ENCODE measurements around the gene DNASE1L3.
"Not testable (repeated sequence)": the region's sequence is repeated elsewhere in the genome, so short reads cannot be mapped to it uniquely, and the experiment has no call there.

Gene DNASE1L3

DNA sequence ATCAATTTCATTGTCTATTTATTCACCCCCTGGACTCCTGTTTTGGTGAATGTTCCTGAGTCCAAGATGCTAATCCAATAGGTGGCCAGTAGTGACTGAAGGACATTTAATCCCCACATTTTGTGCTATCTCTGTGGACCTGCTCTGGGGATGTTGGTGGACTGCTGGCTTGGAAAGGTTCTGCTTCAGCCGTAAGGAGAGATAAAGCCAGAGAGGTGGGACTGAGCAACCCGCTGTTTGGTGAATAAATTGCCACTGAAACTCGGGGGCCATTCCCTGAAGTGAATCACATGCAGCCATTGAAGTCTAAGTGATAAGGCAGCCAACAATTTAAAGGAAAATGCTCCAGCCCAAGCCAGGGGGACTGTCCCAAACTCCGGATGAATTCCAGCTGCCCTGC is 25.2 kb upstream of the DNASE1L3 start:
- Histone ChIP-seq H3K9me3 (ENCODE audit: control insufficient read depth in 2 of 2, low read length in 2 of 2) (no peaks in the 10 kb centered on the region), H3K36me3 (ENCODE audit: control insufficient read depth in 2 of 2, insufficient read depth in 2 of 2, low read length in 2 of 2) (no peaks in the 10 kb centered on the region), H3K4me3 (ENCODE audit: low read length in 2 of 2) (no peak overlapping the region), H3K4me1 (ENCODE audit: control insufficient read depth in 2 of 2, insufficient read depth in 2 of 2, low read length in 2 of 2) (peaks cover 12 to 15% of the 10 kb centered on the region in 2 donors), H3K27ac (ENCODE audit: low read depth in 2 of 2, low read length in 2 of 2) (no peak overlapping the region), H3K27me3 (ENCODE audit: control insufficient read depth in 2 of 2, insufficient read depth in 2 of 2, low read length in 2 of 2) (no peaks in the 10 kb centered on the region), H3K9ac (ENCODE audit: low read depth in 1 of 2, low read length in 2 of 2) (no peak overlapping the region)

- no peak overlapping the region for H3K27ac ChIP-seq (ENCODE audit: low read depth in 2 of 2, low read length in 2 of 2)
- peaks cover 12 to 15% of the 10 kb centered on the region in 2 donors for H3K4me1 ChIP-seq (ENCODE audit: control insufficient read depth in 2 of 2, insufficient read depth in 2 of 2, low read length in 2 of 2)
- no peak overlapping the region for H3K9ac ChIP-seq (ENCODE audit: low read depth in 1 of 2, low read length in 2 of 2)
- no peaks in the 10 kb centered on the region for H3K27me3 ChIP-seq (ENCODE audit: control insufficient read depth in 2 of 2, insufficient read depth in 2 of 2, low read length in 2 of 2)
- H3K4me3 ChIP-seq (ENCODE audit: low read length in 2 of 2): no peak overlapping the region
- H3K36me3 ChIP-seq (ENCODE audit: control insufficient read depth in 2 of 2, insufficient read depth in 2 of 2, low read length in 2 of 2): no peaks in the 10 kb centered on the region
- H3K9me3 ChIP-seq (ENCODE audit: control insufficient read depth in 2 of 2, low read length in 2 of 2): no peaks in the 10 kb centered on the region
Observed at GRCh38 chr3:58234516-58234931, 23.8 kb upstream of the DNASE1L3 start.

DNA sequence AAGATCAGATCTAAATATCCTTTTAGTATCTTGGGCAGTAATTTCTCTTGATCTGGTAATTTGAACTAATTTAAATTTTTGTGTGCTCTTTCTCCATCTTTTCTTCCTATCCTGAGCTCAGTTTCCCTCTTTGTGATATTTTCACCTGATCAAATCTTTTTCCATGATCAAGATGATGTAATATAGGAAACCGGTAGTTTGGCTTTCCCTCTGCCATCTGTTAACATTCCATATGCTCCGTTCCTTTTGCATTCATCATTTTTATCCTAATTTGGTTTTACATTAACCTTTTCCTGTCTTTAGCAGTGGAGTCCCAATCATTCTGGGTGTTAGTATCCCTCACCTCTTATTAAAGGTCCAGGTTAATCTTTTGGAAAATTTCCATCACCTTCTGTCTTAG is 20.9 kb upstream of the DNASE1L3 start:
- Histone ChIP-seq H3K9me3 (ENCODE audit: control insufficient read depth in 2 of 2, low read length in 2 of 2) (no peaks in the 10 kb centered on the region), H3K27ac (ENCODE audit: low read depth in 2 of 2, low read length in 2 of 2) (no peak overlapping the region)

GRCh38 chr3:58230876-58231552 is 20.2 kb upstream of the DNASE1L3 start:
- no peaks in the 10 kb centered on the region for H3K4me1 ChIP-seq (ENCODE audit: control insufficient read depth in 2 of 2, insufficient read depth in 2 of 2, low read length in 2 of 2)
- no peak overlapping the region for H3K27ac ChIP-seq (ENCODE audit: low read depth in 2 of 2, low read length in 2 of 2)
- H3K36me3 ChIP-seq (ENCODE audit: control insufficient read depth in 2 of 2, insufficient read depth in 2 of 2, low read length in 2 of 2): no peaks in the 10 kb centered on the region
- no peaks in the 10 kb centered on the region for H3K27me3 ChIP-seq (ENCODE audit: control insufficient read depth in 2 of 2, insufficient read depth in 2 of 2, low read length in 2 of 2)
- H3K9ac ChIP-seq (ENCODE audit: low read depth in 1 of 2, low read length in 2 of 2): no peak overlapping the region
- no peak overlapping the region for H3K4me3 ChIP-seq (ENCODE audit: low read length in 2 of 2)
- no peaks in the 10 kb centered on the region for H3K9me3 ChIP-seq (ENCODE audit: control insufficient read depth in 2 of 2, low read length in 2 of 2)

More for the DNA sequence above, 20.9 kb upstream of the DNASE1L3 start:
- no peak overlapping the region for H3K4me3 ChIP-seq (ENCODE audit: low read length in 2 of 2)
- no peaks in the 10 kb centered on the region for H3K27me3 ChIP-seq (ENCODE audit: control insufficient read depth in 2 of 2, insufficient read depth in 2 of 2, low read length in 2 of 2)
- H3K36me3 ChIP-seq (ENCODE audit: control insufficient read depth in 2 of 2, insufficient read depth in 2 of 2, low read length in 2 of 2): no peaks in the 10 kb centered on the region
- H3K9ac ChIP-seq (ENCODE audit: low read depth in 1 of 2, low read length in 2 of 2): no peak overlapping the region
- peaks cover 0 to 3% of the 10 kb centered on the region in 2 donors for H3K4me1 ChIP-seq (ENCODE audit: control insufficient read depth in 2 of 2, insufficient read depth in 2 of 2, low read length in 2 of 2)

DNA sequence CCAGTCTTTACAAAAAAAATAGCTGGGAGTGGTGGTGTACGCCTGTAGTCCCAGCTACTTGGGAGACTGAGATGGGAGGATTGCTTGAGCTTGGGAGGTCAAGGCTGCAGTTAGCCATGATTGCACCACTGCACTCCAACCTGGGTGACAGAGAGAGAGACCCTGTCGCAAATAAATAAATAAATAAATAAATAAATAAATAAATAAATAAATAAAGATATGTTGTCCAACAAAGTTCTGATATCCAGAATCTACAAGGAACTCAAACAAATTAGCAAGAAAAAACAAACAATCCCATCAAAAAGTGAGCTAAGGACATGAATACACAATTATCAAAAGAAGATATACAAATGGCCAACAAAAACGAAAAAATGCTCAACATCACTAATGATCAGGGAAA is 17.2 kb upstream of the DNASE1L3 start:
- not testable (repeated sequence) for H3K27ac ChIP-seq (ENCODE audit: low read depth in 2 of 2, low read length in 2 of 2); H3K4me3 ChIP-seq (ENCODE audit: low read length in 2 of 2); H3K9ac ChIP-seq (ENCODE audit: low read depth in 1 of 2, low read length in 2 of 2); H3K27me3 ChIP-seq (ENCODE audit: control insufficient read depth in 2 of 2, insufficient read depth in 2 of 2, low read length in 2 of 2); H3K4me1 ChIP-seq (ENCODE audit: control insufficient read depth in 2 of 2, insufficient read depth in 2 of 2, low read length in 2 of 2); H3K9me3 ChIP-seq (ENCODE audit: control insufficient read depth in 2 of 2, low read length in 2 of 2); H3K36me3 ChIP-seq (ENCODE audit: control insufficient read depth in 2 of 2, insufficient read depth in 2 of 2, low read length in 2 of 2)

DNA sequence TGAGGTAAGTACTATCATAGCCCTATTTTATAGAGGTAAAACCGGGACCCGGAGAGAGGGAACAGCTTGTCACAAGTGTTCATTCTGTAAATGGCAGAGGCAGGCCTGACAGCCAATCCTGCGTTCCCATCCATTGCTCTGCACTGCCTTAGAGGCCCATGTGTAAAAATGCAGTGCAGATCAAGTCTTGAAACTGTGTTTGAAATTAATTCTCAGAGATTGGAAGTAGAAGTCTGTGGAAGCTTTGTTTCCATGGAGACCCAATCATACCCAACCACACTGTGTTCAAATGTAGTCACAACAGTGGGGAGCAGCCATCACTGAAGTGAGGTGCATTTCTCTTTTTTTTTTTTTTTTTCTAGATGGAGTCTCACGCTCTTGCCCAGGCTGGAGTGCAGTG is 13.1 kb upstream of the DNASE1L3 start:
- H3K27ac ChIP-seq (ENCODE audit: low read depth in 2 of 2, low read length in 2 of 2): no peak overlapping the region
- H3K4me1 ChIP-seq (ENCODE audit: control insufficient read depth in 2 of 2, insufficient read depth in 2 of 2, low read length in 2 of 2): no peaks in the 10 kb centered on the region
- H3K9me3 ChIP-seq (ENCODE audit: control insufficient read depth in 2 of 2, low read length in 2 of 2): no peaks in the 10 kb centered on the region
- H3K4me3 ChIP-seq (ENCODE audit: low read length in 2 of 2): no peak overlapping the region
- no peaks in the 10 kb centered on the region for H3K27me3 ChIP-seq (ENCODE audit: control insufficient read depth in 2 of 2, insufficient read depth in 2 of 2, low read length in 2 of 2)
- no peaks in the 10 kb centered on the region for H3K36me3 ChIP-seq (ENCODE audit: control insufficient read depth in 2 of 2, insufficient read depth in 2 of 2, low read length in 2 of 2)
- no peak overlapping the region for H3K9ac ChIP-seq (ENCODE audit: low read depth in 1 of 2, low read length in 2 of 2)

GRCh38 chr3:58222161-58222724 is 11.5 kb upstream of the DNASE1L3 start:
- H3K27ac ChIP-seq (ENCODE audit: low read depth in 2 of 2, low read length in 2 of 2): no peak overlapping the region
- no peak overlapping the region for H3K4me3 ChIP-seq (ENCODE audit: low read length in 2 of 2)
- H3K4me1 ChIP-seq (ENCODE audit: control insufficient read depth in 2 of 2, insufficient read depth in 2 of 2, low read length in 2 of 2): peaks cover 0 to 3% of the 10 kb centered on the region in 2 donors
- H3K36me3 ChIP-seq (ENCODE audit: control insufficient read depth in 2 of 2, insufficient read depth in 2 of 2, low read length in 2 of 2): no peaks in the 10 kb centered on the region
- H3K27me3 ChIP-seq (ENCODE audit: control insufficient read depth in 2 of 2, insufficient read depth in 2 of 2, low read length in 2 of 2): no peaks in the 10 kb centered on the region
- H3K9me3 ChIP-seq (ENCODE audit: control insufficient read depth in 2 of 2, low read length in 2 of 2): no peaks in the 10 kb centered on the region
- no peak overlapping the region for H3K9ac ChIP-seq (ENCODE audit: low read depth in 1 of 2, low read length in 2 of 2)

DNA sequence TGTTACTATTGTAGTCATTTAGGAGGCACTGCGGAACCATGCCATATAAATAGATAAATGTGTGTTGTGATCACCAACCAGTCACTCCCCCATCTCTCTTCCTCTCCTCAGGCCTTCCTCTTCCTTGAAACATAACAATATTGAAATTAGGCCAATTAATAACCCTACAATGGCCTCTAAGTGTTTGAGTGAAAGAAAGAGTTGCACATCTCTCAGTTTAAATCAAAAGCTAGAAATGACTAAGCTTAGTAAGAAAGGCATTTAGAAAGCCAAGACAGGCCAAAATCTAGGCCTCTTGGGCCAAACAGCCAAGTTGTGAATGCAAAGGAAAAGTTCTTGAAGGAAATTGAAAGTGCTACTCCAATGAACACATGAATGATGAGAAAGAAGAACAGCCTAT is 8.1 kb upstream of the DNASE1L3 start:
- H3K9me3 ChIP-seq (ENCODE audit: control insufficient read depth in 2 of 2, low read length in 2 of 2): no peaks in the 10 kb centered on the region
- H3K27ac ChIP-seq (ENCODE audit: low read depth in 2 of 2, low read length in 2 of 2): no peak overlapping the region
- no peak overlapping the region for H3K9ac ChIP-seq (ENCODE audit: low read depth in 1 of 2, low read length in 2 of 2)
- peaks cover 0 to 3% of the 10 kb centered on the region in 2 donors for H3K4me1 ChIP-seq (ENCODE audit: control insufficient read depth in 2 of 2, insufficient read depth in 2 of 2, low read length in 2 of 2)
- no peaks in the 10 kb centered on the region for H3K27me3 ChIP-seq (ENCODE audit: control insufficient read depth in 2 of 2, insufficient read depth in 2 of 2, low read length in 2 of 2)
- no peak overlapping the region for H3K4me3 ChIP-seq (ENCODE audit: low read length in 2 of 2)
- H3K36me3 ChIP-seq (ENCODE audit: control insufficient read depth in 2 of 2, insufficient read depth in 2 of 2, low read length in 2 of 2): no peaks in the 10 kb centered on the region

GRCh38 chr3:58217209-58217811 is 6.5 kb upstream of the DNASE1L3 start:
- H3K4me1 ChIP-seq (ENCODE audit: control insufficient read depth in 2 of 2, insufficient read depth in 2 of 2, low read length in 2 of 2): peaks cover 0 to 3% of the 10 kb centered on the region in 2 donors

DNA sequence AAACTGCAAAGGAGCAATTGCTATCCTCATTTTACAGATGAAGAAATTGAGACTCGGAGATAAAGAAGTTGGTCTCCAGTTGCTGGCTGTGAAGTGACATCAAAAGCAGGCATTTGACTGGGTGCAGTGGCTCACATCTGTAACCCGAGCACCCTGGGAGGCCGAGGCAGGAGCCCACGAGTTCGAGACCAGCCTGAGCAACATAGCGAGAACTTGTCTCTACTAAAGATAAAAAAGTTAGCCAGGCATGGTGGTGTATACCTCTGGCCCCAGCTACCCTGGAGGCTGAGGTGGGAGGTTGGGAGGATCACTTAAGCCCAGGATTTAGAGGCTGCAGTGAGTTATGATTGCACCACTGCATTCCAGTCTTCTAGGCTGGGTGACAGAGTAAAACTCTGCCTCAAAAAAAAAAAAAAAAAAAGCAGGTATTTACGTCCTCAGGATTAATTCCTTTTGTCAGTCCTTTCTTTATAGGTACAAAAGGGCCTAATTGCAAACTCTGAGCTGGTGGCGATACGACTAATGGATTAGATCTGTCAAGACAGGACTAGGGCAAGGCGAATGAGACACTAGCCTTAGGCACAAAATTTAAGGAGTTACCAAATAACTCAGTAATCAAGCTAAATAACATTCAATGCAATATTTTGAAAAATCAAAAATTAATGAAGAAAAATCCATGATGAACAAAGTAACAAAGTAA is 5.9 kb upstream of the DNASE1L3 start:
- peaks cover 0 to 3% of the 10 kb centered on the region in 2 donors for H3K4me1 ChIP-seq (ENCODE audit: control insufficient read depth in 2 of 2, insufficient read depth in 2 of 2, low read length in 2 of 2)
- no peaks in the 10 kb centered on the region for H3K9me3 ChIP-seq (ENCODE audit: control insufficient read depth in 2 of 2, low read length in 2 of 2)
- H3K27me3 ChIP-seq (ENCODE audit: control insufficient read depth in 2 of 2, insufficient read depth in 2 of 2, low read length in 2 of 2): no peaks in the 10 kb centered on the region
- H3K9ac ChIP-seq (ENCODE audit: low read depth in 1 of 2, low read length in 2 of 2): no peak overlapping the region
- H3K36me3 ChIP-seq (ENCODE audit: control insufficient read depth in 2 of 2, insufficient read depth in 2 of 2, low read length in 2 of 2): no peaks in the 10 kb centered on the region
- H3K4me3 ChIP-seq (ENCODE audit: low read length in 2 of 2): no peak overlapping the region
- H3K27ac ChIP-seq (ENCODE audit: low read depth in 2 of 2, low read length in 2 of 2): no peak overlapping the region

More at GRCh38 chr3:58217209-58217811, 6.5 kb upstream of the DNASE1L3 start:
- Histone ChIP-seq H3K27ac (ENCODE audit: low read depth in 2 of 2, low read length in 2 of 2) (no peak overlapping the region), H3K9ac (ENCODE audit: low read depth in 1 of 2, low read length in 2 of 2) (no peak overlapping the region), H3K27me3 (ENCODE audit: control insufficient read depth in 2 of 2, insufficient read depth in 2 of 2, low read length in 2 of 2) (no peaks in the 10 kb centered on the region), H3K36me3 (ENCODE audit: control insufficient read depth in 2 of 2, insufficient read depth in 2 of 2, low read length in 2 of 2) (no peaks in the 10 kb centered on the region), H3K4me3 (ENCODE audit: low read length in 2 of 2) (peak overlapping the region in 1 of 2 donors; percentile 17), H3K9me3 (ENCODE audit: control insufficient read depth in 2 of 2, low read length in 2 of 2) (no peaks in the 10 kb centered on the region)

Measured in mucosa of rectum (tissue), 2 donors.